Panc1 (cell line): ENCODE results near the gene SLC22A16. TPM values are rescaled to one million over a fixed set of nuclear protein-coding genes. Genes with fewer than 3 reads are reported as not detected.

ENCODE experiments used
- ATAC-seq: fragments of 200-7000 bp; cut with Tn5 transposase; 2 replicates; pipeline ENCODE4 v1.9.1; 2020; ENCODE audit warnings: mild to moderate bottlenecking, moderate library complexity
- BruUV-seq: library from RNA; stranded (reverse); fragments of 400-500 nt; replicated peaks from 2 replicates; lab custom pipeline; 2021; lab: Mats Ljungman, UMichigan
- CTCF ChIA-PET: fragments of 300-600 bp; sonication (Branson Sonifier 250); formaldehyde crosslinking; loops from one replicate; lab custom pipeline; 2022; ENCODE audit warnings: antibody characterized with exemption; lab: Charles Lee
- POLR2A ChIA-PET: fragments of 300-600 bp; sonication (Branson Sonifier 250); formaldehyde crosslinking; loops from one replicate; lab custom pipeline; 2022; ENCODE audit warnings: antibody characterized with exemption; lab: Charles Lee
- DNase-seq: peaks from one replicate; pipeline ENCODE4 v3.0.0-alpha.2; 2010; ENCODE audit warnings: low read depth, low spot score
- H3K27ac ChIP-seq: 2 replicates; pipeline ENCODE4 v1.5.1; 2011; ENCODE audit warnings: mild to moderate bottlenecking, low read length, inconsistent platforms
- H3K27me3 ChIP-seq: fragments of 200-500 bp; sonication (Bioruptor generic); 2 replicates; pipeline ENCODE4 v1.6.0; 2014; ENCODE audit warnings: low read length, inconsistent platforms; ENCODE audit not compliant: control insufficient read depth, insufficient read depth
- H3K36me3 ChIP-seq: fragments of 200-500 bp; sonication (Bioruptor generic); 2 replicates; pipeline ENCODE4 v1.5.1; 2014; ENCODE audit warnings: inconsistent platforms, mild to moderate bottlenecking, low read length, moderate library complexity; ENCODE audit not compliant: control insufficient read depth, insufficient read depth
- H3K4me1 ChIP-seq: 2 replicates; pipeline ENCODE4 v1.5.1; 2011; ENCODE audit warnings: inconsistent platforms, mild to moderate bottlenecking, low read length, moderate library complexity; ENCODE audit not compliant: control insufficient read depth, insufficient read depth
- H3K4me3 ChIP-seq, 2 experiments: 2 replicates each; pipeline ENCODE4 v1.5.1; 2011 to 2012; ENCODE audit warnings: low read depth in 2 of 2, low read length in 2 of 2, mild to moderate bottlenecking in 2 of 2, inconsistent platforms in 1 of 2, moderate library complexity in 1 of 2
- H3K9me3 ChIP-seq: fragments of 200-500 bp; sonication (Bioruptor generic); 2 replicates; pipeline ENCODE4 v1.5.1; 2014; ENCODE audit warnings: low read depth, mild to moderate bottlenecking, inconsistent platforms, low read length, moderate library complexity; ENCODE audit not compliant: control insufficient read depth, insufficient read depth
- CTCF ChIP-seq: fragments of 450-650 bp; IDR thresholded peaks from 2 replicates; pipeline ENCODE4 v1.5.1; 2017; ENCODE audit warnings: mild to moderate bottlenecking
- POLR2AphosphoS5 ChIP-seq: IDR thresholded peaks from 2 replicates; pipeline ENCODE4 v1.6.1; 2012; ENCODE audit warnings: mild to moderate bottlenecking, low read depth, low read length, moderate library complexity
- REST ChIP-seq, 2 experiments: IDR thresholded peaks; 2 replicates each; pipeline ENCODE4 v1.6.1; 2011 to 2012; ENCODE audit warnings: low read depth in 2 of 2, control low read depth in 1 of 2, low read length in 1 of 2, mild to moderate bottlenecking in 1 of 2, moderate library complexity in 1 of 2; ENCODE audit not compliant: insufficient read depth in 1 of 2
- SIN3A ChIP-seq: IDR thresholded peaks from 2 replicates; pipeline ENCODE4 v1.6.1; 2012; ENCODE audit warnings: low read depth, mild to moderate bottlenecking, low read length, moderate library complexity, borderline replicate concordance; ENCODE audit not compliant: insufficient read depth
- TCF7L2 ChIP-seq: IDR thresholded peaks from 2 replicates; pipeline ENCODE4 v1.6.1; 2011; ENCODE audit warnings: mild to moderate bottlenecking, low read depth, low read length, inconsistent platforms
- in situ Hi-C: cut with HindIII; loops from 2 replicates; pipeline ENCODE4 v1.10.0; 2016; ENCODE audit warnings: low sequenced_read_pairs, low pct_unique_long_range_greater_than_20kb
- intact Hi-C: fragments of 100-400 bp; cut with micrococcal nuclease; formaldehyde crosslinking; loops from one replicate; pipeline ENCODE4 v1.10.0; 2022; ENCODE audit not compliant: unreplicated experiment
- total RNA-seq: library from RNA; stranded (reverse); gene quantifications from one replicate; pipeline ENCODE4 v1.2.1, GENCODE V29; 2021; ENCODE audit not compliant: unreplicated experiment

SLC22A16 gene
- total RNA-seq, 1 experiment from 2014 or later, result not detected

- Histone ChIP-seq H3K27me3 (no peaks in the 10 kb centered on the region; the same call in none of the 2 replicates), H3K36me3 (no peaks in the 10 kb centered on the region), H3K9me3 (peaks cover 6% of the 10 kb centered on the region), H3K4me3 (no peak overlapping the region), H3K27ac (no peak overlapping the region), H3K4me1 (no peaks in the 10 kb centered on the region)
- no TSS peak for BruUV-seq
- CTCF ChIA-PET, result no interaction called here
- no peak for ATAC-seq
- POLR2A ChIA-PET, result no interaction called here
- in situ Hi-C loops, result no loop called here
- DNase-seq, result no peak
- intact Hi-C loops, result no loop called here
- no peak for TF ChIP-seq TCF7L2
- no peak for TF ChIP-seq SIN3A
- TF ChIP-seq REST (IDR thresholded peaks at IDR 0.05; ENCODE audit: insufficient read depth in 1 of 2, low read depth in 2 of 2, low read length in 1 of 2), result no peak
- no peak for TF ChIP-seq POLR2AphosphoS5
- no peak for TF ChIP-seq CTCF
Measured at GRCh38 chr6:110467566-110468140, 8.8 kb downstream of the SLC22A16 start.

GRCh38 chr6:110462884-110463481 is 13.4 kb downstream of the SLC22A16 start:
- TF ChIP-seq REST (IDR thresholded peaks at IDR 0.05; ENCODE audit: insufficient read depth in 1 of 2, low read depth in 2 of 2, low read length in 1 of 2) (no peak), TCF7L2 (no peak), SIN3A (no peak), POLR2AphosphoS5 (no peak), CTCF (no peak)
- CTCF ChIA-PET, result interaction anchor here (0.7 kb wide), 1 partner anchor 261 kb away, joined by 17 read pairs; no protein-coding TSS in a partner anchor
- H3K4me1 ChIP-seq, result no peaks in the 10 kb centered on the region
- DNase-seq (no peak), ATAC-seq (no peak)
- no peaks in the 10 kb centered on the region for H3K36me3 ChIP-seq
- BruUV-seq, result no TSS peak
- H3K4me3 ChIP-seq, result no peak overlapping the region
- H3K27me3 ChIP-seq, result peaks cover 2% of the 10 kb centered on the region; the same call in 1 of the 2 replicates
- in situ Hi-C loops, result no loop called here
- intact Hi-C loops, result no loop called here
- peaks cover 14% of the 10 kb centered on the region for H3K9me3 ChIP-seq
- POLR2A ChIA-PET, result no interaction called here
- no peak overlapping the region for H3K27ac ChIP-seq
